Cortex of kidney (tissue), 1 donor: ENCODE results near the gene TRPM2.
"Not testable (repeated sequence)": the region's sequence is repeated elsewhere in the genome, so short reads cannot be mapped to it uniquely, and the experiment has no call there.

ENCODE experiments used
- DNase-seq: peaks from one replicate; lab custom pipeline; 2025; lab: John Stamatoyannopoulos, UW

The TRPM2 gene

DNA sequence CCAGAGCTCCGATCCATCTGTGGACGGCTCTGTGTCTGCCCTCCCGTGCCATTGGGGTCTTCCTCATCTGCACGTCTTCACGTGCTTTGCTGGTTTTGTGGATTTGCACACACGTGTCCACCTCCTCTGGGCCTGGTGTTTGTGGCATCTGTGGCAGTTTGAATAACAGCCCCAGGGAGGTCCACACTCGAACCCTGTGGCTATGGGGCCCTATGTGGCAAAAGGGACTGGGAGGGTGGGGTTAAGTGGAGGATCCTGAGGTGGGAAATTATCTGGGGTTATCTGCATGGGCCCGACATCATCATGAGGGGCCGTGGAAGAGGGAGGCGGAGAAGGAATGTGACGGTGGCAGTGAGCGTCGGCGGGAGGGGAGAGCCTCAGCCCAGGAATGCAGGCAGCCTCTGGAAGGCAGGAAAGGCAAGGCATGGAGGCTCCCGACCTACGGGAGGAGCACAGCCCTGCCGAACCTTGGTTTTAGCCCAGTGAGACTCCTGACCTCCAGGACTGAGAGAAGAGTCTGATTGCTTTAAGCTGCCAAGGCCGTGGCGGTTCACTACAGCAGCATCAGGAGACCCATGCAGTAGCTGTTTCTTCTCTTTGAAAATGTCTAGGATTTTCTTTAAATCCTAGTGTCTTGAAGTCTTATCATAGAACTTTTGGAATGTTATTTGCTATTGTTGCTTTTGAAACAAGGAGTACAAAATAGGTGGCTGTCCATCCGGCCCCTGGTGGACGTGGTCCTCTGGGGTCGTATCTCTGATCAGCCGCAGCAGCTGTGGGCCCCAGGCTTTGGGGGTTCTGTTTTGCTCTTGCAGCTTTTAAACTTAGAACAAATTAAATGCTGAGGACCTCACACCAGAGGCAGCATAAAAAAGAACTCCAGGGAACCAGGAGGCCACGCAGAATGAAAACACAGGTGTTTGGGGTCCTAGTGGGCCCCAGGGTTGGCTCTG lies 61.9 kb downstream of the TRPM2 start:
- DNase-seq, result no peak

DNA sequence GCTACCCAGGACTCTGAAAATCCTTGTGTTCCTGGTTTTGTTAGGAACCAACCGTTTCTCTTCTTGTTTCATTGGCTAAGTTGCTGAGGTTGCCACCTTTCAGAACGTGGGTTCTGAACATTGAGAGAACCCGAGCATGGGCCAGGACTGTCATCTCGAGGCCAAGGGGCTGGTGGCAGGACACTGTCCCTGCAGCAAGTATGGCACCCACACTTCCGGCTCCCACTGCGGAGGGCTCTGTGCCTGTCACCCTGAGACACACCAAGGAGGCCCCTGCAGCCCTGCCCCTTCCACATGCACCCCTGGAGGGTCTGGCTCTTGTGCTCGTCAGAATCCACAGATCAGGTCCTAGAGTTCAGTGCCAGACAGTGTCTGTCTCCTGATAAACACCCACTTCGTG lies 62.8 kb downstream of the TRPM2 start:
- DNase-seq, result no peak

DNA sequence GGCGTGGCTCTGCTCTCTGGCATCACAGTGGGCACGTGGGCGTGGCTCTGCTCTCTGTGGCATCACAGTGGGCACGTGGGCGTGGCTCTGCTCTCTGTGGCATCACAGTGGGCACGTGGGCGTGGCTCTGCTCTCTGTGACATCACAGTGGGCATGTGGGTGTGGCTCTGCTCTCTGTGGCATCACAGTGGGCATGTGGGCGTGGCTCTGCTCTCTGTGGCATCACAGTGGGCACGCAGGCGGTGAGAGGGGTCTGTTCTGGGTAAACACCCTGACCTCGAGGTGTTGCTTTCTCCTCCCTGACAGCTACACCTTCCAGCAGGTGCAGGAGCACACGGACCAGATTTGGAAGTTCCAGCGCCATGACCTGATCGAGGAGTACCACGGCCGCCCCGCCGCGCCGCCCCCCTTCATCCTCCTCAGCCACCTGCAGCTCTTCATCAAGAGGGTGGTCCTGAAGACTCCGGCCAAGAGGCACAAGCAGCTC lies 64.2 kb downstream of the TRPM2 start:
- DNase-seq, result not testable (repeated sequence)

DNA sequence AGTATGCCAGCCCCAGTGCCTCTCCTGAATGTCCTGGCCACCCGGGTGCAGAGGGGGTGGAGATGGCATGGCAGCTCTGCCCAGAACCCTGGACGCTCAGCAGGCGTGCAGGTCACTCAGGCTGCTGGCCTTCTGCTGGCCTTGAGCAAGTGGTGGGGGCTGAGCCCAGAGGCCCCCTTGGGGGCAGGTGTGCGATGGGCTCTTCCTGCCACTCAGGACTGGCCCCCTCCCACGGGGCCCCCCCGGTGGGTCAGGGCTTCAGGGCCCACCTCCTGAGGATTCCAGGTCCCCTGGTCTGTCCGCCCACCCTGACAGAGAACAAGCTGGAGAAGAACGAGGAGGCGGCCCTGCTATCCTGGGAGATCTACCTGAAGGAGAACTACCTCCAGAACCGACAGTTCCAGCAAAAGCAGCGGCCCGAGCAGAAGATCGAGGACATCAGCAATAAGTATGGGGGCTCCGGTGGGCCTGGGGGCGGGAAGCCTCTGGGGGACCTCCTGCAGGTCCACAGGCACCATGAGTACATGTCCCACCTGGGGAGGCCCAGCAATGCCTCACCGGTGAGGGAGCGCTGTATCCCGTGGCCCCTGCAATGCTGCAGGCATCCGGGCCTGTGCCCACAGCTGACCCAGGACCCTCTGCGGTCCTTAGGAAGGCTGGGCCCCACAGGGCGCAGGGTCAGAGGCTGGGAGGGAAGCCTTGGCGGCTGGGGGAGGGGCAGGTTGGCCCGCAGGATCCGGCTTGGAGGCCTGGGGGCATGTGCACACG lies 64.9 kb downstream of the TRPM2 start:
- no peak for DNase-seq

DNA sequence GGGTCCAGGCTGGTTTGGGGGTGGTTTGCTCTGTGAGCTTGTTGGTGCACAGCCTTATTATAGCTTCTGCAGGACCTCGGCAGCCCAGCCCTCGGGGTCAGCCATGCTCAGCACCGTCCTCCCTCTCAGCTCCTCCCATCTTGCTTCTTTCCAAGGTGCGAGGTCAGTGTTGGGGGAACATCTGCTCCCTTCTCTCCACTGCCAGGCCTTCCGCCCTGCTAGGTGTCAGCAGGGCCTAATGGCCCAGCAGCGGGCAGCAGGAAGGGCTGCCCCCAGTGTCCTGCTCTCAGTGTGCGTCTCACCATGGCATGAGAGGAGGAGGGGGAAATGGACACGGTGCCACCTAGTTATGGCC lies 65.4 kb downstream of the TRPM2 start:
- no peak for DNase-seq

DNA sequence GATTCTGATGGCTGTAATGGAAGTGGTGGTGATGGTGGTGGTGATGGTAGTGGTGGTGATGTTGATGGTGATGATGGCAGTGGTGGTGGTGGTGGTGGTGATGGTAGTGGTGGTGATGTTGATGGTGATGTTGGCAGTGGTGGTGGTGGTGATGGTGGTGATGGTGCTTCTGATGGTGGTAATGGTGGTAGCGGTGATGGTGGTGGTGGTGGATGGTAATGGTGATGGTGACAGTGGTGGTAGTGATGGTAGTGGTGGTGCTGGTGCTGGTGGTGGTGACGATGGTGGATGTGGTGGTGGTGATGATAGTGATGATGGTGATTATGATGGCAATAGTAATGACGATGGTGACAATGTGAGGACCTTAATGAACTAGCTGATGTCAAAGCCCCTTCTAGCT lies 66.3 kb downstream of the TRPM2 start:
- no peak for DNase-seq

DNA sequence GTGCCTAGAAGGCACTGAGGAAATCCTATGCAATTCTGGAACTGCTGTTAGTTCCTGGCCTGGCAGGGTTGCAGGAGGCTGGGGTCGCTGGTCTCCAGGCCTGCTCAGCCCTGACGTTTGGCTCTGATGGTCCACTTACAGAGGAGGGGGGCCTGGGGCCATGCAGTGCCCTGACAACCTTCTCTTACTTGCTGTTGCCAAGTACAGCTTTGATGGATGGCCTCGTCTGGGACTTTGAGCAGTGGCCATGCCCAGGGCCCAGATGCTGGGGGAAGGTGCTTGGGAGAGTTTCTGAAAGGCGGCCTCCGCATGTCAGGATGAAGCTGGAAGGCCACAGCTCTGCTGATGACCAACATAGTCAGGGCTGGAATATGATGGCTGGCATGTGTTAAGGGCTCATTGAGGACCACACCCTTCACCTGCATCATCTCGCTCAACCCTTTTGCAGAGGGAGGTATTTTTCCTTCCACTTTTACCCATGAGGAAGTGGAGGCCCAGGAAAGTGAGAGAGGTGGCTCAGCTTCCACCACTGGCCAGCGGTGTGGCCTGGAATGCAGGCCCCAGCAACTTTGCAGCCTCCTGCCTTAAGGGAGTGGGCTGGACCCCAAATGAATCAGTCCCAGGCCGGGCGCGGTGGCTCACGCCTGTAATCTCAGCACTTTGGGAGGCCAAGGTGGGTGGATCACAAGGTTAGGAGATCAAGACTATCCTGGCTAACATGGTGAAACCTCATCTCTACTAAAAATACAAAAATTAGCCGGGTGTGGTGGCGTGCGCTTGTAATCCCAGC lies 67.2 kb downstream of the TRPM2 start:
- DNase-seq, result no peak

DNA sequence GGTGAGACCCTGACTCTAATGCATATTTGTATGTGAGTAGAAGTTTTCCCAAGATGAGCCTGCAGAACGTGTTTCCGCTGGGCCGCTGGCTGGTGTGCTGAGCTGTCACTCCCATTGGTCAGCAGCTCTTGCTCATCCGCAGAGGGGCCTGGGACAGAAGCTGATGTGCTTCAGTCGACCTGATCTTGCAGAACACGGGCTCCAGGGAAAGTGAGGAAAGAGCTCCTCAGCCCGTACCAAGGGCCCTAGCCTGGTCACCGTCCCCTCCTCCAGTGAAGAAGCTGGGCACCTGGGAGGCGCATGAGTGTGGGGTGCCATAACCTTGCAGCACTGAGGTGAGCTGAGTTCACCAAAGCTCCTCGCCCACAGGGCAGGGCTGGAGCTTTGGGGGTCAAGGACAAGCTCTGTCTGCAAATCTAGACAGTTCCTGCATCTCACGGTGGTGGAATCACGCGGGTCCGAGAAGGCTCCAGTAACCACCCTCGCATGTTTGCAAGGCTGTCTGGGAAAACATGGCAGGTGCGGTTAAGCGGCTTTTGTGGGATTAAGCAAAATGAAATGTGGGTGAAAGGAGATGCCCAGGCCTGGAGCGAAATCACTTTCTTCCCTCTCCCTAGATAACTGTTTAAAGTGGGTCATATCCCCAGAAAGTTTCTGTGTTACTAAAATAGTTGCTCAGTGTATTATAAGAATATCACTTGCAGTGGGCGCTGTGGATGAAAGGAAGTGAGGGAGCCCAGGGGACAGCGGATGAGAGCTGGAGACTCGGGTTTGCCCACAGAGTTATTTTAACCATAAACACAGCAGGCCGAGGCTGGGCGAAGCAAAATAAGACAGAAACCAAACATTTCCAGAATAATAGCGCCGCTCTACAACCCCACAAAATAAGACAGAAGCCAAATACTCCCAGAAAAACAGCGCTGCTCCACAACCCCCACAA lies 68.8 kb downstream of the TRPM2 start:
- DNase-seq, result no peak

DNA sequence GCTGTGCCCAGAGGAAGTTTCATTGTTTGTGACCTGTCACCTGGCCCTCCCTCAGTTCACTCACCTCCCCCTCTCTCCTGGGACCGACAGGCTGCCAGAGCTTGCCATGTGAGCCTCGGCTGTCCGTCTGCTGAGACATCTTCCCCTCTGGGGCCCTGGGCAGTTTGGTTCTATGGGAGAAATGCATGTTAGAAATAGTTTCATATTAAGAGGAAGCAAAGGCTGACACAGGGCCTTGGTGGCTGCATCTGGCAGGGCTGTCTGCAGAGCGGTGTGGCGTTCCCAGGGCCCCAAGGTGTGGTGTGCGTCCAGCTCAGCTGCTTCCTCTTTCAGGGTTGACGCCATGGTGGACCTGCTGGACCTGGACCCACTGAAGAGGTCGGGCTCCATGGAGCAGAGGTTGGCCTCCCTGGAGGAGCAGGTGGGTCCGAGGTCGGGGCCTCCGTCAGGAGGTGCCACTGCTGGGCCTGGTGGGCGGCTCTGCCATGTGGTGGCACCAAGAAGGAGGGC lies 69.9 kb downstream of the TRPM2 start:
- DNase-seq, result no peak

DNA sequence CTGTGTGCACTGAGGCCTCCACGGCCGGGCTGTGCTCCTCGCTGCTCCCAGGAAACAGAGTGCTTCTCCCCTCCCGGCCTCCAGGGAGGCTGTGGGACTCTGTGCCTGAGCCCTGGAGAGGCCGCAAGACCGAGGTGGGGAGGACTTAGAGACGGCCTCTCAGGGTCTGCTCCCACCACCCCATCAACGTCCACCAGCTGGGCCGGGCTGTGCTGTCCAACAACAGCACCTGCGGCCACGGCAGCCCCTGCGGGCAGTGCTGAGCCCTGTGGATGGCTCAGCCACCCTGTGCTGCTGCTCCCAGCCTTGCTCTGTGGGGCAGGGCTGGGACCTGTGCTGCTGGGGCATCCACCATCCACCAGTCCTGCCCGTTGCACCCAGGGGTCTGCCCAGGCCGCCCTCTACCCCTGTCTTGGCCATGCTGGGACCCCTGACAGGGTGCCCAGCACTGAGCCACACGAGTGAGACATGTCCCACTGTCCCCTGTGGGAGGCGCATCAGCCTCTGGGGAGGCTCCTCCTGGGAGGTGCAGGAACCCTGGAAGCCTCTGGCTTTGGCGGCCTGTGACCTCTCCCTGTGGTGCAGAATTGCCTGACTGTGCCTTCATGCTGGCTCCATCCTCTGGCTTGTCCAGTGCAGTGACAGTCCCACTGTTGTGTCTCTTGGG lies 70.7 kb downstream of the TRPM2 start:
- no peak for DNase-seq

DNA sequence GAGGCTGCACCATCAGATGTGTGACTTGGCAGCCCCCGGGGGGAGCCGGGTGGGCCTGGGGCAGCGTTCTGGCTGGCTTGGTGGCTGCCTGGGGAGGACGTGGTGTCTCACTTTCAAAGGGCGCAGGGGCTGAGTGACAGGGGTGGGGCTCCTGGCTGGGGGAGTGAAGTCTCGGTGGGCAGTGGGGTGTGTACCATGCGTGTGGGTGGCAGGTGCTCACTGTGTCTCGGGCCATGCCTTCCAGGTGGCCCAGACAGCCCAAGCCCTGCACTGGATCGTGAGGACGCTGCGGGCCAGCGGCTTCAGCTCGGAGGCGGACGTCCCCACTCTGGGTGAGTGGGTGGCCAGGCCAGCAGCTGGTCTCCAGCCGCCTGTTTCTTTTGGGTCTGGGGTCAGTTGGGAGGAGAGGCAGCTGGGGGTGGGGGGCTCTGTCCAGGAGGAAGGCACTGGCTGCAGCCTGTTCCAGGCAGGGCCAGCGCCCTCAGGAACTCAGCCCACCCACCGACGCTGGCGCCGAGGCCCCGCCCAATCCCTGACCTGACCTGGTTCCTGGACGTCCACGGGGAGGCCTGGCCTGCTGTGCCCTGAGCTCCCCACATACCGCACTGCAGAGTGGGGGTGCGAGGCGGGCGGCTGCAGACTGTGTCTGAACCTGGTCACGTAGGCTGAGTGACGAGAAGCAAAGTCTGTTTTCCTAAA lies 71.3 kb downstream of the TRPM2 start:
- no peak for DNase-seq

DNA sequence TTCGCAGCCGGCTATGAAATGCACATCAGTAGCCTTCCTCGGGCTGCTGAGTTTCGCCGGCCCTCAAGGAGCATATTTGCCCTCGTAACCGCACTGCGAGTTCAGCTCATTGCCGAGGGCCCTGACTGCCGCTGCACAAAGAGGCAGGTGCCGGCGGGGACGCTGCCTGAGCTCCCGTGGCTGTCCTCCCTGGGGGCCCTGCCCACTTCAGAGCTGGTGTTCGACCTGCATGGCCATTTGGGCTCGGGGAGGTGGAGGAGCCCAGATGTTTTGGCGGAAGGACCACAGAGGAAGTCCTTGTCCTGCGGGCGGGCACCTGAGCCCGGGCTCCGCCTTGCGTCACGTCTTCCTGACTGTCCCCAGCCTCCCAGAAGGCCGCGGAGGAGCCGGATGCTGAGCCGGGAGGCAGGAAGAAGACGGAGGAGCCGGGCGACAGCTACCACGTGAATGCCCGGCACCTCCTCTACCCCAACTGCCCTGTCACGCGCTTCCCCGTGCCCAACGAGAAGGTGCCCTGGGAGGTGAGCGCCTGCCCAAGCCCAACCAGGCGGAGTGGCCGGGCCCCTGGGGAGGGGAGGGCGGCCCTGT lies 72.0 kb downstream of the TRPM2 start:
- no peak for DNase-seq

DNA sequence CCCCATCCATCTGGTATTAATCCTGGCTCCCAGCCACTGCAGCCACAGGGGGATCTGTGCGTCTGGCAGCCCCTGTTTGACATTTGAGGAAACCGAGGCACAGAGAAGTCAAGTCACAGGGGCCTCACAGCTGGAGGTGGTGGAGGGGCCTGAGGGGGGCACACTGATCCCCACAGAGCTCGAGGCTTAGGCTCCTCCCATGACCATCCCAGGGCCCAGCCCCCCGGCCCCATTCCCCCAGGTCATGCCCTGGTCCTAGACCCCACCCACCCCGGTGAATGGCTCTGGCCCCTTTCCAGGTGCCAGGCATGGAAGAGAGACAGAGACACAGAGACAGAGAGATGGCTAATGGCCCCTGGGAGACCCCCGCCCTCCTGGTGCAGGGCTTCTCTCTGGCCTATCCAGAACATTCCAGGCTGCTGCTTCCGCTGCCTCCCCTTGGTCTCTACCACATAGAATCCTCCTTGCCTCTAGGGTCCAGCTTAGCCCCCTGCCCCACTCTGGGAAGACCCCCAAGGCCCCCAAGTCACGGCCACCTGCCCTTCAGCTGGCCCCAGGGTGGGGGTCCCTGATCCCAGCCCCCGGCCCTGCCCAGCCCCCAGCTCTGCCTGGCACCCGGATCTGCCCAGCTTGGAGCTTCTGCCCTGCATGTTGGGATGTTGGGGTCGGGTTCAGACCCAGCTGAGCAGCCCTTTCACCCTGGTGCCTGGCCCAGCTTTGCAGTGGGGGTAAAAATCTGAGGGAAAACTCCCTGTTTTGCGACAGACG lies 72.7 kb downstream of the TRPM2 start:
- no peak for DNase-seq

DNA sequence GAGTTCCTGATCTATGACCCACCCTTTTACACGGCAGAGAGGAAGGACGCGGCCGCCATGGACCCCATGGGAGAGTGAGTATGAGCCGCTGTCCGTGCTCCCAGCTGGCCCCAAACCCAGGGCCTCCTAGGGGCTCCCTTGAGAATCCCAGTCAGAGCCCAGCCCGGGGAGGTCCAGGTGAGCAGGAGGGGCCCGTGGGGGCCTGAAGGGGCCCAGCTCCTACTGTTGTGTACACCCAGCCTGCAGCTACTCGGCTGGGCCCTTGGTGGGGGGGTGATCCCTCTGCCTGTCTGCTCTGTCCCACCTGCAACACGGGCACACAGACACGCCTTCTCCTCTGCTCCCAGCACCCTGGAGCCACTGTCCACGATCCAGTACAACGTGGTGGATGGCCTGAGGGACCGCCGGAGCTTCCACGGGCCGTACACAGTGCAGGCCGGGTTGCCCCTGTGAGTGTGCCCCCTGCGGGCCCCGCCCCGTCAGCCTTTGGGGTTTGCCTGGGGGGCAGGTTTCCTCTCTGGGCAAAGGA lies 73.3 kb downstream of the TRPM2 start:
- no peak for DNase-seq

DNA sequence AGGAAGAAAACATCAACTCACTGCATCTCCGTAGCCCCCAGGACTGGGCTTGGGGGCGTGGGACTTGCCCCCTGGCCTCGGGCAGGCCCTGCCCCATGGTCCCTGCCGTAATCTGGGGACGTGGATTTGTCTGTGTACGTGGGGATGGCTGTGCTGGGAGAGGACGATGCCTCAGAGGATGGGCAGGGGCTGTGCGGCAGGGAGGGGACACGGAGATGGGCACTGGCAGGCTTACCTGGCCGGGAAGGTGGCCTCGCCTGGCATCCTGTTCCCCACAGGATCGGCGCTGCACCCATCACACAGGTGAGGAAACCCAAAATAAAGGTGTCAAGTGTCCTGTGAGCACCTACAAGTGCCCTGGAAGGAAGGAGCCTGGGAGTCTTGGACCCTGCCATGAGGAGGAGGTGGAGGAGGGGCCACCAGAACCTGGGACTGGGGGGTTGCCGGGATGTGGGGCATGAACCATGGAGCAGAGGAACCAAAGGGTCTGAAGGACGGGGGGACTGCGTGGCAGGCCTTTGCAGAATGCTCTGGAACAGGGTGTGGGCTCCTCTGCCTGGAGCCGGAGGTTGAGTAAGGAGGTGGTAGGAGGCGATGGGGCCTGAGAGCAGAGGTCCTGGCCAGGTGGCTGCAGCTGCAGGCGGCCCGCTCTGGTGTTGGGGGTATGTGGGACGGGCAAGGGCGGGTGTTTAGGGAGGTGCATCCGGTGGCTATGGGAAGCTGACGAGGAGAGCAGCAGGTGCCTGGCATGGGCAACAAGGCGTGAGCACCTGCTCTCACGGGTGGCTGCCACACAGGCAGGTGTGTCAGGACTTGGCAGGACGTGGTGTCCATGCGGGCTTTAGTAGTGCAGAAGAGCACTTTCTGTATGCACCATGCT lies 74.1 kb downstream of the TRPM2 start:
- DNase-seq, result no peak

DNA sequence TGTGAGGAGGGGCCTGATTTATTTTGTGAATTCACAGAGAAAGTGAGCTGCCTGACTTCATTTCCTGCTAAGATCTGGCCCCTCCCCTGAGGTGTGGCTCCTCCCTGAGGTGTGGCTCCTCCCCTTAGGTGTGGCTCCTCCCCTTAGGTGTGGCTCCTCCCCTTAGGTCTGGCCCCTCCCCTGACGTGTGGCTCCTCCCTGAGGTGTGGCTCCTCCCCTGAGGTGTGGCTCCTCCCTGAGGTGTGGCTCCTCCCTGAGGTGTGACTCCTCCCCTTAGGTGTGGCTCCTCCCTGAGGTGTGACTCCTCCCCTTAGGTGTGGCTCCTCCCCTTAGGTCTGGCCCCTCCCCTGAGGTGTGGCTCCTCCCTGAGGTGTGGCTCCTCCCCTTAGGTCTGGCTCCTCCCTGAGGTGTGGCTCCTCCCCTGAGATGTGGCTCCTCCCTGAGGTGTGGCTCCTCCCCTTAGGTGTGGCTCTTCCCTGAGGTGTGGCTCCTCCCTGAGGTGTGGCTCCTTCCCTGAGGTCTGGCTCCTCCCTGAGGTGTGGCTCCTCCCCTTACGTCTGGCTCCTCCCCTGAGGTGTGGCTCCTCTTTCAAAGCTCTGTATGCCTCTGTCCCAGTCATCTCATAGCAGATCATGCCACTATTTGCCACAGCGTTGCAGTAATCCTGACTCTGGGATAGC lies 75.0 kb downstream of the TRPM2 start:
- no peak for DNase-seq

DNA sequence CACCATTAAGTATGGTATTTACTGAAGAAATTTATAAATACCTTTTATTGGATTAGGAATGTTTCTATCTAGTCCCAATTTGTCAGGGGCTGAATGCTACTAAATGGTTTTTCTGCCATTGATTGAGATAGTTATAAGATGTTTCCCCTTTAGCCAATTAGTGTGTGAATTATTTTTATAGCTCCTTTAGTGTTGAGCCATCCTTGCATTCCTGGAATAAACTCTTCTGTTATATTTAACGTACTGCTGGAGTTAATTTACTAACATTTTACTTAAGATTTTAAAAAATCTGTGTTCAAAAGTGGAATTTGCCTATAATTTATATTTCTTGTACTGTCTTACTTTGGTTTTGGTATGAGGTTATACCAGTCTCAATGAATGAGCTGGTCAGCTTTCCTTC lies 76.5 kb downstream of the TRPM2 start:
- DNase-seq, result no peak
